Measurements from ENCODE around the gene RBBP8.

Gene RBBP8

GRCh38 chr18:22980394-22980793, 47.3 kb downstream of the RBBP8 start:
- Histone ChIP-seq H3K9me3 (ENCODE audit: severe bottlenecking) (no peaks in the 10 kb centered on the region), H3K27ac (ENCODE audit: poor library complexity, severe bottlenecking) (peak overlapping the region; percentile 87), H3K27me3 (ENCODE audit: insufficient read depth, poor library complexity, severe bottlenecking) (no peaks in the 10 kb centered on the region), H3K36me3 (ENCODE audit: low read depth) (peaks cover 83% of the 10 kb centered on the region), H3K4me1 (ENCODE audit: insufficient read depth, poor library complexity, severe bottlenecking) (peaks cover 39% of the 10 kb centered on the region), H3K4me3 (ENCODE audit: severe bottlenecking) (no peak overlapping the region)
- TF ChIP-seq CTCF (IDR thresholded peaks at IDR 0.05; ENCODE audit: poor library complexity, severe bottlenecking), result no peak
- no peak for ATAC-seq (ENCODE audit: low read depth)
- no peak for DNase-seq (ENCODE audit: low spot score)

DNA sequence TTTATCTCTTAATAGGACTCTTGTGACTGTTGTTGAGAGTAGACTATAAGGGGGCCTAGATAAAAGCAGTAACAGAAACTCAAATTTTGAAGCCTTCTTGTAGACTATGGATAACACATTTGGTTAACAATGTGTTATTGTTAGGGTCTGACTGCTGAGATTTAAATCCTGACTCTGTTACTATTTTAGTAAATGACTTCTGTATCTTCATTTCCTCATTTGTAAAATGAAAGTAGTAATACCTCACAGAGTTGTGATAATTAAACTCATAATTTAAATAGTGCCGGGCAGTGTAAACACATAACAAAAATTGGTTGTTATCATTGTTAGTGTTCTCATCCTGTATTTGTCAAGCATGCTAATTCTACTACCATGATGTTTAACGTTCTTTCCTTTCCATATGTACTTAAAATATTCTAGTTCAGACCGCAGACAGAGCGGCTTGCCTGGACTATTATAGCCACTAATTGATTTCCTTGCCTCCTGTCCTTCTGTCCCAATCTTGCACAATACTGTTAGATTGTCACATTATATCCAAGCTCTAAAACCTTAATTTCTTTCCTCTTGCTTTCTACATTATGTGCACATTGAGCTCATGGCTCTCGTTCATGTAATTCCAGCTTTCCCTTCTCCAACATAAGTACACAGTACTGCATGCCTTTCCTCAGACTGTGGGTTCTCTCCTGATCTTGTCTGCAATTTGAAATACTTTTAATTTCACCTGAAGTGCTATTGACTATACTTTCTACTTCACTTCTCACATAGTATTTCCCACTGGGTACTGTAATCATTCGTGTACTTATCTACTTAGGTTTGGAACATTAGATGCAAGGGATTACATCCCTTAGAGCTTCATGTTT, 48.4 kb downstream of the RBBP8 start:
- TF ChIP-seq CTCF (IDR thresholded peaks at IDR 0.05; ENCODE audit: poor library complexity, severe bottlenecking), result no peak
- H3K9me3 ChIP-seq (ENCODE audit: severe bottlenecking), result no peaks in the 10 kb centered on the region
- no peak overlapping the region for H3K4me3 ChIP-seq (ENCODE audit: severe bottlenecking)
- H3K4me1 ChIP-seq (ENCODE audit: insufficient read depth, poor library complexity, severe bottlenecking), result peaks cover 38% of the 10 kb centered on the region
- ATAC-seq (ENCODE audit: low read depth) (no peak), DNase-seq (ENCODE audit: low spot score) (no peak)
- no peaks in the 10 kb centered on the region for H3K27me3 ChIP-seq (ENCODE audit: insufficient read depth, poor library complexity, severe bottlenecking)
- no peak overlapping the region for H3K27ac ChIP-seq (ENCODE audit: poor library complexity, severe bottlenecking)
- peaks cover 83% of the 10 kb centered on the region for H3K36me3 ChIP-seq (ENCODE audit: low read depth)

- ATAC-seq (ENCODE audit: low read depth) (peak; percentile 35; the same call in 1 of the 3 replicates), DNase-seq (ENCODE audit: low spot score) (no peak)
- no peak overlapping the region for H3K4me3 ChIP-seq (ENCODE audit: severe bottlenecking)
- peaks cover 87% of the 10 kb centered on the region for H3K36me3 ChIP-seq (ENCODE audit: low read depth)
- H3K9me3 ChIP-seq (ENCODE audit: severe bottlenecking), result no peaks in the 10 kb centered on the region
- no peak overlapping the region for H3K27ac ChIP-seq (ENCODE audit: poor library complexity, severe bottlenecking)
- H3K27me3 ChIP-seq (ENCODE audit: insufficient read depth, poor library complexity, severe bottlenecking), result no peaks in the 10 kb centered on the region
- TF ChIP-seq CTCF (IDR thresholded peaks at IDR 0.05; ENCODE audit: poor library complexity, severe bottlenecking), result peak; percentile 69
- peaks cover 22% of the 10 kb centered on the region for H3K4me1 ChIP-seq (ENCODE audit: insufficient read depth, poor library complexity, severe bottlenecking)
Measured at GRCh38 chr18:22983175-22983574, 50.0 kb downstream of the RBBP8 start.

DNA sequence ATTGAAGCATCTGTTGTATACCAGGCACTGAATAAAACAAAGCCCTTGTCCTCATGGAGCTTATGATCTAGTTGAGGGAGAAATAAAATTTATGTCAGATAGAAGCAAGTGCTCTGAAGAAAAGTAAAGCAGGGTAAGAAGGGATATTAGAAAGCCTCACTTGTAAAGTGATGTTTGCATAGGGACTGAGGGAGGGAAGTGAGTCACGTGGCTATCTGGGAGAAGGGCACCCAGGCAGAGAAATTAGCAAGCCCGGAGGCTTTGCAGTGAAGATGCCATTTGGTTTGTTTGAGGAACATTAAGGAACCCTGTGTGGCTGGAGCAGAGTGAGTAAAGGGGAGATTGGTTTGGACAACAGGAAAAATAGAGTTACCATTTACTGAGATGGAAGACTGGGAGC, 52.1 kb downstream of the RBBP8 start:
- no peak for DNase-seq (ENCODE audit: low spot score)
- no peak overlapping the region for H3K4me3 ChIP-seq (ENCODE audit: severe bottlenecking)
- H3K27ac ChIP-seq (ENCODE audit: poor library complexity, severe bottlenecking), result no peak overlapping the region
- H3K4me1 ChIP-seq (ENCODE audit: insufficient read depth, poor library complexity, severe bottlenecking), result peaks cover 9% of the 10 kb centered on the region
- H3K27me3 ChIP-seq (ENCODE audit: insufficient read depth, poor library complexity, severe bottlenecking), result no peaks in the 10 kb centered on the region
- no peaks in the 10 kb centered on the region for H3K9me3 ChIP-seq (ENCODE audit: severe bottlenecking)
- TF ChIP-seq CTCF (IDR thresholded peaks at IDR 0.05; ENCODE audit: poor library complexity, severe bottlenecking), result no peak
- no peak for ATAC-seq (ENCODE audit: low read depth)
- peaks cover 90% of the 10 kb centered on the region for H3K36me3 ChIP-seq (ENCODE audit: low read depth)

Measured in RWPE2 (cell line).